ENCODE data around the gene MTCL1. TPM values are rescaled to one million over a fixed set of nuclear protein-coding genes. Genes with fewer than 3 reads are reported as not detected.

MTCL1 gene
- total and polyA plus RNA-seq, 9 donors, result 2.2 to 9.6 (median 6.5) TPM

- no peaks in the 10 kb centered on the region for H3K9me3 ChIP-seq
- intact Hi-C loops (cut with DNase I), result no loop called here
- no peak for DNase-seq
- no peaks in the 10 kb centered on the region for H3K36me3 ChIP-seq
- no peaks in the 10 kb centered on the region for H3K4me1 ChIP-seq (ENCODE audit: insufficient read depth)
- H3K27me3 ChIP-seq, result no peaks in the 10 kb centered on the region
- no peak for TF ChIP-seq CTCF (IDR thresholded peaks at IDR 0.05)
- no peak for TF ChIP-seq EP300 (IDR thresholded peaks at IDR 0.05)
- TF ChIP-seq POLR2A (IDR thresholded peaks at IDR 0.05), result no peak
- H3K4me3 ChIP-seq, result no peak overlapping the region
- 41 to 73% (median 63%) methylated on average over 2 of the region's 2 CpGs for WGBS, 3 donors
- no peak overlapping the region for H3K27ac ChIP-seq
These were observed 146.3 kb downstream of the MTCL1 start for GRCh38 chr18:8851659-8852058.

GRCh38 chr18:8854550-8854949 is 149.2 kb downstream of the MTCL1 start:
- 6 to 24% (median 9%) methylated on average over 4 of the region's 4 CpGs for WGBS, 3 donors
- H3K4me1 ChIP-seq (ENCODE audit: insufficient read depth), result no peaks in the 10 kb centered on the region
- H3K4me3 ChIP-seq, result no peak overlapping the region
- TF ChIP-seq CTCF (IDR thresholded peaks at IDR 0.05) (no peak), POLR2A (IDR thresholded peaks at IDR 0.05) (no peak), EP300 (IDR thresholded peaks at IDR 0.05) (no peak)
- no peaks in the 10 kb centered on the region for H3K36me3 ChIP-seq
- intact Hi-C loops (cut with DNase I), result no loop called here
- no peaks in the 10 kb centered on the region for H3K9me3 ChIP-seq
- H3K27me3 ChIP-seq, result no peaks in the 10 kb centered on the region
- H3K27ac ChIP-seq, result no peak overlapping the region
- DNase-seq, result no peak

GRCh38 chr18:8854962-8855361 is 149.6 kb downstream of the MTCL1 start:
- 13 to 45% (median 19%) methylated on average over 2 of the region's 2 CpGs for WGBS, 3 donors
- H3K36me3 ChIP-seq, result no peaks in the 10 kb centered on the region
- intact Hi-C loops (cut with DNase I), result no loop called here

GRCh38 chr18:8856212-8856611 is 150.9 kb downstream of the MTCL1 start:
- no peak for DNase-seq
- intact Hi-C loops (cut with DNase I), result no loop called here
- Histone ChIP-seq H3K27ac (no peak overlapping the region), H3K27me3 (no peaks in the 10 kb centered on the region), H3K4me3 (no peak overlapping the region), H3K36me3 (no peaks in the 10 kb centered on the region), H3K9me3 (no peaks in the 10 kb centered on the region), H3K4me1 (ENCODE audit: insufficient read depth) (no peaks in the 10 kb centered on the region)
- 79 to 86% (median 86%) methylated on average over 8 of the region's 8 CpGs for WGBS, 3 donors
- TF ChIP-seq EP300 (IDR thresholded peaks at IDR 0.05), result no peak
- TF ChIP-seq POLR2A (IDR thresholded peaks at IDR 0.05), result no peak
- no peak for TF ChIP-seq CTCF (IDR thresholded peaks at IDR 0.05)

More at GRCh38 chr18:8854962-8855361, 149.6 kb downstream of the MTCL1 start:
- H3K4me1 ChIP-seq (ENCODE audit: insufficient read depth), result no peaks in the 10 kb centered on the region
- no peak overlapping the region for H3K4me3 ChIP-seq
- no peak for DNase-seq
- TF ChIP-seq EP300 (IDR thresholded peaks at IDR 0.05), result no peak
- TF ChIP-seq CTCF (IDR thresholded peaks at IDR 0.05), result no peak
- no peak for TF ChIP-seq POLR2A (IDR thresholded peaks at IDR 0.05)
- no peaks in the 10 kb centered on the region for H3K27me3 ChIP-seq
- no peaks in the 10 kb centered on the region for H3K9me3 ChIP-seq
- no peak overlapping the region for H3K27ac ChIP-seq

Data from ovary (tissue), 9 donors.